ENCODE data around the gene TSNAX.
"Not testable (repeated sequence)": the region's sequence is repeated elsewhere in the genome, so short reads cannot be mapped to it uniquely, and the experiment has no call there.

Gene TSNAX

GRCh38 chr1:231561647-231562383 lies 33.3 kb downstream of the TSNAX start:
- peaks cover 14% of the 10 kb centered on the region for H3K36me3 Mint-ChIP-seq
- no peak for DNase-seq
- CTCF ChIA-PET: no interaction called here
- H3K4me1 Mint-ChIP-seq: no peaks in the 10 kb centered on the region
- no peak overlapping the region for H3K27ac Mint-ChIP-seq
- no peaks in the 10 kb centered on the region for H3K9me3 Mint-ChIP-seq
- no peaks in the 10 kb centered on the region for H3K27me3 Mint-ChIP-seq
- H3K4me3 Mint-ChIP-seq: no peak overlapping the region

- Mint-ChIP-seq H3K36me3 (peaks cover 26% of the 10 kb centered on the region), H3K27me3 (no peaks in the 10 kb centered on the region), H3K27ac (no peak overlapping the region), H3K4me1 (no peaks in the 10 kb centered on the region), H3K9me3 (no peaks in the 10 kb centered on the region), H3K4me3 (no peak overlapping the region)
- CTCF ChIA-PET: no interaction called here
- no peak for DNase-seq
Measured at GRCh38 chr1:231563247-231563646, 34.8 kb downstream of the TSNAX start.

DNA sequence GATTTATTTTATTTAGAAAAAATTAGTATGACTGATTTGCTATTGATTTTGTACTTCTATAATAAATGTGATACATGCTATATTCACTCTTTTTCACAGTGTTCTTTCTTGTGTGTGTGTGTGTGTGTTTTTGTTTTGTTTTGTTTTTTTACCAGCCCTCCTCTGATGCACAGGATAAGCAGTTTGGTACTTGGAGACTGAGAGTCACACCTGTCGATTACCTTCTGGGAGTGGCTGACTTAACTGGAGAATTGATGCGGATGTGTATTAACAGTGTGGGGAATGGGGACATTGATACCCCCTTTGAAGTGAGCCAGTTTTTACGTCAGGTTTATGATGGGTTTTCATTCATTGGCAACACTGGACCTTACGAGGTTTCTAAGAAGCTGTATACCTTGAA lies 35.9 kb downstream of the TSNAX start:
- Mint-ChIP-seq H3K4me1 (no peaks in the 10 kb centered on the region), H3K9me3 (no peaks in the 10 kb centered on the region), H3K36me3 (peaks cover 28% of the 10 kb centered on the region), H3K27me3 (no peaks in the 10 kb centered on the region), H3K4me3 (no peak overlapping the region), H3K27ac (no peak overlapping the region)
- DNase-seq: no peak
- CTCF ChIA-PET: no interaction called here

DNA sequence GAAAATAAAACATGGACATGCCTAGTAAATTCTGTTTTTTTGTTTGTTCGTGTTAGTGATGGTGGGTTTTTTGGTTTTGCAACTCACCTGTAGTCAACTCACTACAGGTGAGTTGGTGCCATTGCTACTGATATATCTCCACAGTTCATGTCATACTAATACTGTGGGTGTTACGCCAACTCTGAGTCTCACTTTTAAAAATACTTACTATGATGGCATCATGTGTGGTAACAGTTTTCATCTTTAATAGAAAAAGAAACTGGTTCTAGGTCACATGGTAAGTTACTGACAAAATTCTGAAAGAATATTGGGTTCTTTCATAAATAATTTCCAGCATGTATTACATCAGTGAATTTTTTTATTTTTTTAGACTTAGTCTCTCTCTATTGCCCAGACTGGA lies 38.0 kb downstream of the TSNAX start:
- CTCF ChIA-PET: no interaction called here
- H3K4me1 Mint-ChIP-seq: no peaks in the 10 kb centered on the region
- peaks cover 1% of the 10 kb centered on the region for H3K9me3 Mint-ChIP-seq
- DNase-seq: no peak
- no peak overlapping the region for H3K4me3 Mint-ChIP-seq
- H3K27ac Mint-ChIP-seq: no peak overlapping the region
- H3K36me3 Mint-ChIP-seq: peaks cover 31% of the 10 kb centered on the region
- H3K27me3 Mint-ChIP-seq: no peaks in the 10 kb centered on the region

- CTCF ChIA-PET, H3K4me1 Mint-ChIP-seq, H3K9me3 Mint-ChIP-seq, H3K4me3 Mint-ChIP-seq, H3K27ac Mint-ChIP-seq, DNase-seq, H3K27me3 Mint-ChIP-seq: not testable (repeated sequence)
- H3K36me3 Mint-ChIP-seq: peaks cover 18% of the 10 kb centered on the region
Measured at GRCh38 chr1:231570262-231570661, 41.8 kb downstream of the TSNAX start.

DNA sequence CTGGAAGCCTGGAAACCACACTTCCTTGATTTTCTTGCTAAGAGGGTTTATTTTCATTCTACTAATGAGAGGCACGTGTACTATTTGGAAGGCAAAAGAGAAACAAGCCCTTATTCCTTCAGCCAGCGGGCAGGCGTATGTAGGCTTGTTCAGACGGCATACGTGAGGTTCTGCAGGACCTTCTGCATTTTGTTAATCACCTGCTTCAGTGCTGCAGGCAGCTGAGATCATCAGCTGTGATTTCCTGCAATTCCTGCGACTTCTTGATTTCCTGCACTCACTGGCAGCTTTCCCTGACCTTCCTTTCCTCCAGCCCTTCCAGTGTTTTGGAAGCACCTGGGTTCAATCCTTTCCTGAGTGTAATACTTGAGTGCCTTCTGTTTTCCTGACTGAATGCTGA lies 43.4 kb downstream of the TSNAX start:
- H3K27me3 Mint-ChIP-seq: no peaks in the 10 kb centered on the region
- peaks cover 16% of the 10 kb centered on the region for H3K36me3 Mint-ChIP-seq
- peaks cover 1% of the 10 kb centered on the region for H3K9me3 Mint-ChIP-seq
- no peak overlapping the region for H3K4me3 Mint-ChIP-seq
- no peaks in the 10 kb centered on the region for H3K4me1 Mint-ChIP-seq
- CTCF ChIA-PET: no interaction called here
- H3K27ac Mint-ChIP-seq: no peak overlapping the region
- no peak for DNase-seq

DNA sequence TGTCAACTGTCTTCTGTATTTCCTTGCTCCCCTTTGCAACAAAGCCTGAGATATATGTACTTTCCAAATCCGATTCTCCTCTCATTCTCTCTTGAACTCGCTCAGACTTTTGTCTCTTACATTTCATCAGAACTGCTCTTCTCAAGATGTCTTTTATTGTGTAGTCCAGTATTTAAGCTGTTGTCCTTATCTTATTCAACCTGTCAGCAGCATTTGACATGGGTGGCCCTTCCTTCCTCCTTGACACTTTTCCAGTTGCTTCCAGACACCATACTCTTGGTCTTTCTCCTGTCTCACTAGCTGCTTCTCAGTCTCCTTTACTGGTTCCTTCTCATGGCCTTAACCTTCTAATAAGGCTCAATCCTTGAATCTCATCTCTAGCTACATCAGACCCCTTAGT lies 47.0 kb downstream of the TSNAX start:
- CTCF ChIA-PET: no interaction called here
- no peak overlapping the region for H3K4me3 Mint-ChIP-seq
- H3K27ac Mint-ChIP-seq: no peak overlapping the region
- no peaks in the 10 kb centered on the region for H3K9me3 Mint-ChIP-seq
- no peak for DNase-seq
- H3K36me3 Mint-ChIP-seq: no peaks in the 10 kb centered on the region
- no peaks in the 10 kb centered on the region for H3K27me3 Mint-ChIP-seq
- no peaks in the 10 kb centered on the region for H3K4me1 Mint-ChIP-seq

DNA sequence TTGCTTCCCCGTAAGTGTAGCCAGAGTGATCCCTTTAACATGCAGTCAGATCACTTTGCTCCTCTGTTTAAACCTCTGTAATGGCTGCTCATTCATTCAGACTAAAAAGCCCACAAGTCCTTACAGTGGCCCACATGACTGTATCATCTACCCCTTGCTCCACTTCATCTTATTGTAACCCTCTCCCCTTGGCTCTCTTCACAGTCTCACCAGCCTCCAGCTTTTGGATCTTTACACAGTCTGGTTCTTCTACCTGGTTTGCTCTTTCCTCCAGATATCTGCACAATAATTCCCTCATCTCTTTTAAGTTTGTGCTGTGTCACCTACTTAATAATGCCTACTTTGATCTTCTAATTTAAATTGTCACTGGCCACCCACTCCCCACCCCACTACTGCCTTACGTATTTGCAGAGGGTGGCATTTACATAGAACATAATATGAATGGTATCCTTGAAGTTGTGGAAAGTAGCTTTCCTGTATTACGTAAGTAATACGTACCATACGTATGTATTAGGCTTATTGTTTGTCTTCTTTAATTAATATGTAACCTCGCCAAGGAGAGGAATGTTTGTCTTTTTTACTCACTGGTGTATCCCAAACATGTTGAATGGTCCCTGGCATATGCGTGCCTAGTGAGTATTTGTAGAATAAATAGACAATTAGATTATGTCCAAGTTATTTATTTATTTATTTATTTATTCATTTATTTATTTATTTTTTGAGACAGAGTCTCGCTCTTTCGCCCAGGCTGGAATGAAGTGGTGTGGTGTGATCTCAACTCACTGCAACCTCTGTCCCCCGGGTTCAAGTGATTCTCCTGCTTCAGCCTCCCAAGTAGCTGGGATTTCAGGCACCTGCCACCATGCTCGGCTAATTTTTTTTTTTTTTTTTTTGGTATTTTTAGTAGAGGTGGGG lies 48.6 kb downstream of the TSNAX start:
- Mint-ChIP-seq H3K4me3 (no peak overlapping the region), H3K9me3 (no peaks in the 10 kb centered on the region), H3K4me1 (no peaks in the 10 kb centered on the region), H3K27me3 (no peaks in the 10 kb centered on the region), H3K27ac (no peak overlapping the region), H3K36me3 (no peaks in the 10 kb centered on the region)
- CTCF ChIA-PET: no interaction called here
- no peak for DNase-seq

DNA sequence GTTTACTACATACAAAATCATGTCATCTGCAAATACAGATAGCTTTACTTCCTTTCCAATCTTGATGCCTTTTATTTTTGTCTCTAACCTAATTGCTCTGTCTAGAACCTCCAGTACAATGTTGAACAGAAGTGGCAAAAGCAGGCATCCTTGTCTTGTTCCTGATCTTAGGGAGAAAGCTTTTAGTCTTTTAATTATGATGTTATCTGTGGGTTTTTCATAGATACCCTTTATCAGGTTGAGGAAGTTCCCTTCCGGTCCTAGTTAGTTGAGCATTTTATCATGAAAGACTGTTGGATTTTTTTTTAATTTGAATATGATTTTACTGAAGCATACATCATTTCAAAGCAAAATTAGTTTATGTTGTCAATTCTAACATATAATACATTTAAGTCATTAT lies 52.4 kb downstream of the TSNAX start:
- Mint-ChIP-seq H3K4me3 (no peak overlapping the region), H3K27me3 (no peaks in the 10 kb centered on the region), H3K36me3 (no peaks in the 10 kb centered on the region), H3K9me3 (no peaks in the 10 kb centered on the region), H3K4me1 (no peaks in the 10 kb centered on the region), H3K27ac (no peak overlapping the region)
- no peak for DNase-seq
- CTCF ChIA-PET: no interaction called here

- Mint-ChIP-seq H3K4me3 (no peak overlapping the region), H3K27ac (no peak overlapping the region), H3K27me3 (no peaks in the 10 kb centered on the region), H3K4me1 (no peaks in the 10 kb centered on the region), H3K9me3 (no peaks in the 10 kb centered on the region), H3K36me3 (no peaks in the 10 kb centered on the region)
- DNase-seq: no peak
- CTCF ChIA-PET: interaction anchor here (0.9 kb wide), 1 partner anchor 266 kb away, joined by 3 read pairs; no protein-coding TSS in a partner anchor
Measured at GRCh38 chr1:231581859-231582258, 53.4 kb downstream of the TSNAX start.

GRCh38 chr1:231583376-231583775 lies 54.9 kb downstream of the TSNAX start:
- H3K4me3 Mint-ChIP-seq: no peak overlapping the region
- H3K9me3 Mint-ChIP-seq: no peaks in the 10 kb centered on the region
- H3K36me3 Mint-ChIP-seq: no peaks in the 10 kb centered on the region
- no peaks in the 10 kb centered on the region for H3K4me1 Mint-ChIP-seq
- DNase-seq: no peak
- no peaks in the 10 kb centered on the region for H3K27me3 Mint-ChIP-seq
- no peak overlapping the region for H3K27ac Mint-ChIP-seq
- CTCF ChIA-PET: no interaction called here

- CTCF ChIA-PET: interaction anchor here (1.3 to 1.5 kb wide), 3 partner anchors 221 to 268 kb away, joined by 5 to 9 read pairs (median 7); no protein-coding TSS in a partner anchor
- no peaks in the 10 kb centered on the region for H3K9me3 Mint-ChIP-seq
- no peaks in the 10 kb centered on the region for H3K4me1 Mint-ChIP-seq
- H3K27ac Mint-ChIP-seq: no peak overlapping the region
- H3K27me3 Mint-ChIP-seq: no peaks in the 10 kb centered on the region
- no peaks in the 10 kb centered on the region for H3K36me3 Mint-ChIP-seq
- no peak overlapping the region for H3K4me3 Mint-ChIP-seq
- DNase-seq: no peak
Measured at GRCh38 chr1:231584117-231584516, 55.6 kb downstream of the TSNAX start.

- CTCF ChIA-PET: interaction anchor here (0.8 to 1.5 kb wide), 4 partner anchors 222 to 269 kb away, joined by 3 to 9 read pairs (median 6); no protein-coding TSS in a partner anchor
- no peaks in the 10 kb centered on the region for H3K36me3 Mint-ChIP-seq
- no peak for DNase-seq
- H3K4me3 Mint-ChIP-seq: no peak overlapping the region
- H3K9me3 Mint-ChIP-seq: no peaks in the 10 kb centered on the region
- H3K4me1 Mint-ChIP-seq: no peaks in the 10 kb centered on the region
- no peak overlapping the region for H3K27ac Mint-ChIP-seq
- no peaks in the 10 kb centered on the region for H3K27me3 Mint-ChIP-seq
Measured at GRCh38 chr1:231584921-231585320, 56.5 kb downstream of the TSNAX start.

DNA sequence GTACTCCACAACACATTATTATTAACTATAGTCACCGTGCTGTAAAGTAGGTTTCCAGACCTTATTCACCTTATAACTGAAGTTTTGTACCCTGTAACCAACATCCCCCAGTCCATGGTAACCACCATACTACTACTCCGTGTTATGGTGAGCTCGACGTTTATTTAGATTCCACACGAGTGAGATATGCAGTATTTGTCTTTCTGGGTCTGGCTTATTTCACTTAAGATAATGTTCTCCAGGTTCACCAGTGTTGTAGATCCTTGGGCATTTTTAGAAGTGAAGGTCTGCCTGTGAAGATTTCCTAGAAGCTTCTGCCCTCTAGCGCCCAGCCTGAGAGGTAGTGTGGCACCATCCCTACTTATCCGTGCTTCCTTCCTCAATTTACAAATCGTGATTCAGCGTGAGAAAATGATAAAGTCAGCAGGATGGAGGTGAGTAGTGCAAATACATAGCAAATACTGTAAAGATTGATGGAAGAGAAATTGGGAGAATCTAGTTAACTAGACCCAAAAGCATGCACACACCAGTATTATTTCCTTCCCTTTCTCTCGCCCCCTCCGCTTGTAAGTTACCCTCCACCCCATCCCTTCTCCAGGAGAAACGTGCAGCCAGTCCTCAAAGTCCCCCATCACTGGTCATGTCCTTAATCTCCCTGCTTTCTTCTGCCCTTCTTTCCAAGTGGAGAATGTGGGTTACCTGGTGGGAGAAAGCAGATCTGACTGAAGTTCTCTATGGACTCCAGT lies 62.2 kb downstream of the TSNAX start:
- peaks cover 4% of the 10 kb centered on the region for H3K4me1 Mint-ChIP-seq
- CTCF ChIA-PET: interaction anchor here (0.6 to 2.1 kb wide), 13 partner anchors 10 to 288 kb away, joined by 3 to 8 read pairs (median 4); partner anchors contain the start of gene SPRTN
- no peak overlapping the region for H3K4me3 Mint-ChIP-seq
- peak; percentile 65 for DNase-seq
- H3K27ac Mint-ChIP-seq: no peak overlapping the region
- H3K27me3 Mint-ChIP-seq: peaks cover 3% of the 10 kb centered on the region
- H3K36me3 Mint-ChIP-seq: no peaks in the 10 kb centered on the region
- no peaks in the 10 kb centered on the region for H3K9me3 Mint-ChIP-seq

Measured in activated naive CD4-positive, alpha-beta T cell treated with anti-CD3 and anti-CD28 coated beads, Interleukin-2, amount 10 ng/mL, durations not matched to agents 7 days and 5 days (primary cell).